OCI-LY1 (cell line): ENCODE results near the gene RAMP3.
A peak's percentile ranks its signal among the peaks of the same experiment; 100 is the strongest.

ENCODE experiments used
- H2AFZ ChIP-seq: fragments of 200-600 bp; sonication (generic), shearing (Covaris generic); 2 replicates; pipeline ENCODE4 v1.6.0; 2014; ENCODE audit warnings: antibody characterized with exemption, mild to moderate bottlenecking, low read length
- H3F3A ChIP-seq: fragments of 200-600 bp; sonication (generic), shearing (Covaris generic); 2 replicates; pipeline ENCODE4 v1.6.0; 2014; ENCODE audit warnings: mild to moderate bottlenecking, antibody characterized with exemption, low read length, moderate library complexity; ENCODE audit not compliant: insufficient read depth
- H3K27ac ChIP-seq: fragments of 200-600 bp; sonication (generic); 2 replicates; pipeline ENCODE4 v1.5.1; 2014; ENCODE audit warnings: low read length, mixed run types, mild to moderate bottlenecking, low read depth; ENCODE audit not compliant: poor library complexity, severe bottlenecking
- H3K27me3 ChIP-seq: fragments of 200-600 bp; sonication (generic); 2 replicates; pipeline ENCODE4 v1.6.0; 2014; ENCODE audit warnings: antibody characterized with exemption, mild to moderate bottlenecking, low read length, moderate library complexity; ENCODE audit not compliant: insufficient read depth
- H3K36me3 ChIP-seq: fragments of 200-600 bp; sonication (generic); 2 replicates; pipeline ENCODE4 v1.6.1; 2014; ENCODE audit warnings: mild to moderate bottlenecking, antibody characterized with exemption, low read length, moderate library complexity, mixed read lengths; ENCODE audit not compliant: insufficient read depth
- H3K4me1 ChIP-seq: fragments of 200-600 bp; sonication (generic); 2 replicates; pipeline ENCODE4 v1.5.1; 2014; ENCODE audit warnings: mild to moderate bottlenecking, low read length, moderate library complexity; ENCODE audit not compliant: insufficient read depth, severe bottlenecking
- H3K4me2 ChIP-seq: fragments of 200-600 bp; sonication (generic), shearing (Covaris generic); 2 replicates; pipeline ENCODE4 v1.6.1; 2014; ENCODE audit warnings: low read length
- H3K4me3 ChIP-seq: fragments of 200-600 bp; sonication (generic); 2 replicates; pipeline ENCODE4 v1.5.1; 2014; ENCODE audit warnings: low read length, low read depth, mild to moderate bottlenecking, mixed read lengths; ENCODE audit not compliant: poor library complexity, severe bottlenecking
- H3K79me2 ChIP-seq: fragments of 200-600 bp; shearing (Covaris generic); 2 replicates; pipeline ENCODE4 v1.6.1; 2016; ENCODE audit warnings: mixed run types, low read length, mixed read lengths; ENCODE audit not compliant: insufficient read depth
- H3K9ac ChIP-seq: fragments of 200-600 bp; sonication (generic), shearing (Covaris generic); 2 replicates; pipeline ENCODE4 v1.6.1; 2014; ENCODE audit warnings: mild to moderate bottlenecking, low read length, mixed read lengths
- H3K9me2 ChIP-seq: fragments of 200-600 bp; sonication (generic), shearing (Covaris generic); 2 replicates; pipeline ENCODE4 v1.6.1; 2014; ENCODE audit warnings: low read depth, mild to moderate bottlenecking, low read length, mixed read lengths
- H3K9me3 ChIP-seq: fragments of 200-600 bp; shearing (Covaris generic); 2 replicates; pipeline ENCODE4 v1.6.1; 2014; ENCODE audit warnings: low read length, mixed read lengths
- H4K20me1 ChIP-seq: fragments of 200-600 bp; sonication (generic), shearing (Covaris generic); 2 replicates; pipeline ENCODE4 v1.6.0; 2016; ENCODE audit warnings: mild to moderate bottlenecking, low read length; ENCODE audit not compliant: insufficient read depth
- EZH2 ChIP-seq: fragments of 200-600 bp; sonication (generic), shearing (Covaris generic); IDR thresholded peaks from 2 replicates; pipeline ENCODE4 v1.8.0; 2017; ENCODE audit warnings: borderline replicate concordance, mixed run types, mild to moderate bottlenecking, antibody characterized with exemption, low read length, moderate library complexity, mixed read lengths
- TF ChIP-seq, protein P1 (sequence below): fragments of 200-600 bp; sonication (generic), shearing (Covaris generic); IDR thresholded peaks from 2 replicates; pipeline ENCODE4 v1.5.1; 2017; ENCODE audit warnings: mild to moderate bottlenecking, antibody characterized with exemption, low read length, moderate library complexity, mixed read lengths

RAMP3 gene

GRCh38 chr7:45177801-45178200, 20.2 kb downstream of the RAMP3 start:
- Histone ChIP-seq H3K4me2 (no peak overlapping the region), H3K27ac (no peak overlapping the region), H3F3A (no peaks in the 10 kb centered on the region), H3K4me1 (no peaks in the 10 kb centered on the region), H3K4me3 (no peak overlapping the region), H2AFZ (no peak overlapping the region), H3K36me3 (no peaks in the 10 kb centered on the region), H3K9me2 (no peaks in the 10 kb centered on the region), H3K27me3 (no peaks in the 10 kb centered on the region), H3K9me3 (no peaks in the 10 kb centered on the region), H4K20me1 (no peaks in the 10 kb centered on the region), H3K9ac (no peak overlapping the region), H3K79me2 (no peaks in the 10 kb centered on the region)
- no peak for TF ChIP-seq EZH2
- TF ChIP-seq, protein P1, sequence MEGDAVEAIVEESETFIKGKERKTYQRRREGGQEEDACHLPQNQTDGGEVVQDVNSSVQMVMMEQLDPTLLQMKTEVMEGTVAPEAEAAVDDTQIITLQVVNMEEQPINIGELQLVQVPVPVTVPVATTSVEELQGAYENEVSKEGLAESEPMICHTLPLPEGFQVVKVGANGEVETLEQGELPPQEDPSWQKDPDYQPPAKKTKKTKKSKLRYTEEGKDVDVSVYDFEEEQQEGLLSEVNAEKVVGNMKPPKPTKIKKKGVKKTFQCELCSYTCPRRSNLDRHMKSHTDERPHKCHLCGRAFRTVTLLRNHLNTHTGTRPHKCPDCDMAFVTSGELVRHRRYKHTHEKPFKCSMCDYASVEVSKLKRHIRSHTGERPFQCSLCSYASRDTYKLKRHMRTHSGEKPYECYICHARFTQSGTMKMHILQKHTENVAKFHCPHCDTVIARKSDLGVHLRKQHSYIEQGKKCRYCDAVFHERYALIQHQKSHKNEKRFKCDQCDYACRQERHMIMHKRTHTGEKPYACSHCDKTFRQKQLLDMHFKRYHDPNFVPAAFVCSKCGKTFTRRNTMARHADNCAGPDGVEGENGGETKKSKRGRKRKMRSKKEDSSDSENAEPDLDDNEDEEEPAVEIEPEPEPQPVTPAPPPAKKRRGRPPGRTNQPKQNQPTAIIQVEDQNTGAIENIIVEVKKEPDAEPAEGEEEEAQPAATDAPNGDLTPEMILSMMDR: no peak

DNA sequence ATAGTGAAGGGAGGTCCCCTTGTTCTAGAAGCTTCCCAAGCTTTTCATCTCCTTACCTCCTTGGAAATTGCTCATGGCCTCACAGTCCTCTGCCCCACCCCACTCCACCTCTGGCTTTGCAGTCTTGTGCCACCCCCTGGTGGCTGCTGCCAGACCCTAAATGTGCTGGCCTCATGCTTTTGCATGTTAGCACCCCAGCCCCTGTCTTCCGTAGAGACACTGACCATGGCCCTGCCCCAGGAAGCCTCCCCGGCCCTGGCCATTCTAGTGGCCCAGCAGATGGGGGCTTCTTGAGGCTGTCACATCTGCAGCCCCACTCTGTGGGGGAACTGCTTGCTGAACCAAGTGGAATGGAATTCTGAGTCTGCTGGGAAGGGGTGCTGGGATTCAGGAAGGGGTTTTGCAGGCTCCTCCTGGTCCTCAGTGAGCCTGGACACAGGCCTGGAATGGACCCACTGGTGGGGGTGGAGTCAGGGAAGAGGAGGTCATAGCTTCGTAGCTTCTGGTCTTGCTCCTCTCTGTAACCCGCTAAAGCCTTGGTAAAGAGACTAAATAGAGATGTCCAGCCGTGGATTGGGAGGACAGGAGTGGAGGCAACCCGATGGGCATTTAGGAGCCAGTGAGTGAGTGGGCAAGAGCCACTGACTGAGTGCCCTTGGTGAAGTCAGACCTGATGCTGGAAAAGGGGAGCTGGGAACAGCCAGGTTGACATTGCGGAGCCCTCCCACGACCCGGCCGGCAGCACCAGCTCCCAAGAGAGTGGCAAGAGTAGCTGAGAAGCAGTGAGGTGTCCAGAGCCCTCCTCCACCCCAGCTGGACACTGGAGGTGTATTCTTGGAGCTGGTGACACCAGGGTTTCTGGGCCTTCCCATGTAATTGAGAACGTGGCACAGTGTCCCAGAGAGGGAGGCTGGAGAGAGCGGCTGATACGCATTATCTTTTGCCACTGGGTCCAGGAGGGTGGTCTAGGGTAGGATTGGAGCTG, 20.9 kb downstream of the RAMP3 start:
- H3K4me1 ChIP-seq: no peaks in the 10 kb centered on the region
- no peaks in the 10 kb centered on the region for H3F3A ChIP-seq
- H4K20me1 ChIP-seq: no peaks in the 10 kb centered on the region
- no peak for TF ChIP-seq EZH2
- TF ChIP-seq, protein P1: peak; percentile 52; the same call in 1 of the 2 replicates
- no peaks in the 10 kb centered on the region for H3K27me3 ChIP-seq
- no peaks in the 10 kb centered on the region for H3K9me3 ChIP-seq
- H3K4me3 ChIP-seq: no peak overlapping the region
- H3K36me3 ChIP-seq: no peaks in the 10 kb centered on the region
- no peaks in the 10 kb centered on the region for H3K79me2 ChIP-seq
- no peaks in the 10 kb centered on the region for H3K9me2 ChIP-seq
- H3K27ac ChIP-seq: no peak overlapping the region
- no peak overlapping the region for H3K4me2 ChIP-seq
- H3K9ac ChIP-seq: no peak overlapping the region
- H2AFZ ChIP-seq: no peak overlapping the region

DNA sequence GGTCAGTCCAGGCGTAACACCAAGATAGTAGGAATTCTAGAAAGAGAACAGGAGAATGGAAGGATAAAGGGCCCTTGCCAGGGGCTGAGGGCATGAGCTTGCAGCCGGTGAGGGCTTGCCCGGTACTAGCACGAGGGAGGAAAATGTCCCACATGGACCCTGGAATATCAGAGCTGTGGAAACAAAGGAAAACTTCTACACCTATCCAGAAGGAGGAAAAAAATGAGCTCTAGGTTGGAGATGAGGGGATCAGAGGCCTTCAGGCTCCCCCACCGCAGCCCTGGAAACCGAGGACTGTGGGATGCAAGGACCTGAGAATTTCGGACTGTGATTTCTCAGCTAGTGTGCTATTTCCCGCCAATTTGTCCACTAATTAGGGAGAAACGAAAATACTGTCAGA, 22.1 kb downstream of the RAMP3 start:
- Histone ChIP-seq H3K36me3 (no peaks in the 10 kb centered on the region), H3K27ac (no peak overlapping the region), H3K4me2 (no peak overlapping the region), H3K27me3 (no peaks in the 10 kb centered on the region), H3K9me2 (no peaks in the 10 kb centered on the region), H2AFZ (no peak overlapping the region), H4K20me1 (no peaks in the 10 kb centered on the region), H3K4me1 (no peaks in the 10 kb centered on the region), H3F3A (no peaks in the 10 kb centered on the region), H3K79me2 (no peaks in the 10 kb centered on the region), H3K9ac (no peak overlapping the region), H3K4me3 (no peak overlapping the region), H3K9me3 (no peaks in the 10 kb centered on the region)
- no peak for TF ChIP-seq EZH2
- TF ChIP-seq, protein P1: no peak
